Stimulated activated CD8-positive, alpha-beta memory T cell treated with anti-CD3 and anti-CD28 coated beads, Interleukin-7, amount 100 ng/mL, for 4 hours (primary cell): ENCODE data around the gene STK33.

ENCODE experiments used
- DNase-seq, 2 donors: peaks; one replicate each; pipeline ENCODE4 v3.0.0-alpha.2; 2020; ENCODE audit warnings: low read depth in 2 of 2

STK33 gene

GRCh38 chr11:8426076-8426475 lies 168.0 kb downstream of the STK33 start:
- no peak for DNase-seq

GRCh38 chr11:8415195-8415594 lies 178.8 kb downstream of the STK33 start:
- no peak for DNase-seq

- DNase-seq = no peak
Observed at GRCh38 chr11:8408151-8408941, 185.7 kb downstream of the STK33 start.

GRCh38 chr11:8403310-8403709 lies 190.7 kb downstream of the STK33 start:
- DNase-seq = no peak

GRCh38 chr11:8392886-8393285 lies 201.1 kb downstream of the STK33 start:
- DNase-seq = no peak

GRCh38 chr11:8392166-8392565 lies 201.9 kb downstream of the STK33 start:
- DNase-seq = no peak

GRCh38 chr11:8390851-8391612 lies 203.0 kb downstream of the STK33 start:
- DNase-seq = no peak

GRCh38 chr11:8389029-8389996 lies 204.7 kb downstream of the STK33 start:
- DNase-seq = no peak

GRCh38 chr11:8387693-8388092 lies 206.3 kb downstream of the STK33 start:
- no peak for DNase-seq

- DNase-seq = no peak
Observed at GRCh38 chr11:8387141-8387540, 206.9 kb downstream of the STK33 start.

- DNase-seq = no peak
Observed at GRCh38 chr11:8386134-8386864, 207.7 kb downstream of the STK33 start.

- no peak for DNase-seq
Observed at GRCh38 chr11:8384199-8384821, 209.7 kb downstream of the STK33 start.

- DNase-seq = no peak
Observed at GRCh38 chr11:8383627-8384026, 210.4 kb downstream of the STK33 start.

- DNase-seq = no peak
Observed at GRCh38 chr11:8383227-8383626, 210.8 kb downstream of the STK33 start.

- no peak for DNase-seq
Observed at GRCh38 chr11:8382436-8383053, 211.5 kb downstream of the STK33 start.

GRCh38 chr11:8381871-8382396 lies 212.1 kb downstream of the STK33 start:
- no peak for DNase-seq

- DNase-seq = no peak
Observed at GRCh38 chr11:8381343-8381742, 212.7 kb downstream of the STK33 start.

- DNase-seq = no peak
Observed at GRCh38 chr11:8375932-8376331, 218.1 kb downstream of the STK33 start.

GRCh38 chr11:8375460-8375859 lies 218.6 kb downstream of the STK33 start:
- DNase-seq = no peak

GRCh38 chr11:8374716-8375115 lies 219.3 kb downstream of the STK33 start:
- no peak for DNase-seq
